ENCODE data around the gene GRM7.

DNA sequence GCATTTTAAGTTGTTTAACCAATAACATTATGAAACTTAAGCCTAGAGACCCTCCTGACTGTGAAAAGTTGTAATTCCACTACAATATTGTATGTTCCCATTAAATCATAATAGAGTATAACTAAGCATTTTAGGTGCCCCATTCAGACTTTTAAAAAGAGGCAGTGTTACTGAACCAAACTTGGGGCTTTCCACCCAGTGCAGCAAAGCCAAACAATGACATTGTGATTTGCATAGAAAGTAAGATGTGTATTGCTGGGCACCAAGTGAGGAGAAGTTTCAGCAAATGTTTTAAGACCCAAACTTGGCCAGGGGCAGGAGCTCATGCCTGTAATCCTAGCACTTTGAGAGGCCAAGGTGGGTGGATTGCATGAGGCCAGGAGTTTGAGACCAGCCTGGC, 706.2 kb downstream of the GRM7 start:
- TF ChIP-seq, protein P1, sequence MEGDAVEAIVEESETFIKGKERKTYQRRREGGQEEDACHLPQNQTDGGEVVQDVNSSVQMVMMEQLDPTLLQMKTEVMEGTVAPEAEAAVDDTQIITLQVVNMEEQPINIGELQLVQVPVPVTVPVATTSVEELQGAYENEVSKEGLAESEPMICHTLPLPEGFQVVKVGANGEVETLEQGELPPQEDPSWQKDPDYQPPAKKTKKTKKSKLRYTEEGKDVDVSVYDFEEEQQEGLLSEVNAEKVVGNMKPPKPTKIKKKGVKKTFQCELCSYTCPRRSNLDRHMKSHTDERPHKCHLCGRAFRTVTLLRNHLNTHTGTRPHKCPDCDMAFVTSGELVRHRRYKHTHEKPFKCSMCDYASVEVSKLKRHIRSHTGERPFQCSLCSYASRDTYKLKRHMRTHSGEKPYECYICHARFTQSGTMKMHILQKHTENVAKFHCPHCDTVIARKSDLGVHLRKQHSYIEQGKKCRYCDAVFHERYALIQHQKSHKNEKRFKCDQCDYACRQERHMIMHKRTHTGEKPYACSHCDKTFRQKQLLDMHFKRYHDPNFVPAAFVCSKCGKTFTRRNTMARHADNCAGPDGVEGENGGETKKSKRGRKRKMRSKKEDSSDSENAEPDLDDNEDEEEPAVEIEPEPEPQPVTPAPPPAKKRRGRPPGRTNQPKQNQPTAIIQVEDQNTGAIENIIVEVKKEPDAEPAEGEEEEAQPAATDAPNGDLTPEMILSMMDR (IDR thresholded peaks at IDR 0.05) = no peak
- TF ChIP-seq POLR2A (IDR thresholded peaks at IDR 0.05) = no peak

All from adrenal gland (tissue), 5 donors.